Stomach (tissue), 9 donors: ENCODE measurements around the gene GCHFR. TPM values are rescaled to one million over a fixed set of nuclear protein-coding genes. Genes with fewer than 3 reads are reported as not detected.
A peak's percentile ranks its signal among the peaks of the same experiment; 100 is the strongest.

Experiments
- DNase-seq, 2 donors: peaks; one replicate each; pipeline versions ENCODE4 v3.0.0 to v3.0.0-alpha.2; 2013 to 2019
- H3K27ac ChIP-seq, 5 donors: fragments of 200-600 bp in 4 of 5; sonication (generic) in 4 of 5; one replicate each; pipeline ENCODE4 v1.5.1; 2013 to 2019; ENCODE audit warnings: mild to moderate bottlenecking in 1 of 5, moderate library complexity in 1 of 5
- H3K27me3 ChIP-seq, 3 donors: fragments of 200-600 bp; sonication (generic); one replicate each; pipeline ENCODE4 v1.5.1; 2017 to 2019; ENCODE audit warnings: mixed run types in 1 of 3
- H3K36me3 ChIP-seq, 4 donors: fragments of 200-600 bp; sonication (generic); 1 replicate in 3 of 4; 2 replicates in 1 of 4; pipeline ENCODE4 v1.5.1; 2016 to 2019
- H3K4me1 ChIP-seq, 4 donors: fragments of 200-600 bp; sonication (generic); one replicate each; pipeline ENCODE4 v1.5.1; 2016 to 2019
- H3K4me3 ChIP-seq, 4 donors: fragments of 200-600 bp; sonication (generic) in 3 of 4; one replicate each; pipeline ENCODE4 v1.5.1; 2016 to 2019; ENCODE audit warnings: mild to moderate bottlenecking in 1 of 4
- H3K9me3 ChIP-seq, 4 donors: fragments of 200-600 bp; sonication (generic); one replicate each; pipeline ENCODE4 v1.5.1; 2016 to 2019
- EP300 ChIP-seq: sonication (generic); formaldehyde crosslinking; IDR thresholded peaks from one replicate; pipeline ENCODE4 v1.6.1; 2017; ENCODE audit warnings: antibody characterized with exemption
- POLR2A ChIP-seq, 4 donors: fragments of 450-650 bp; IDR thresholded peaks; one replicate each; pipeline ENCODE4 v1.6.1; 2016; ENCODE audit warnings: antibody characterized with exemption in 4 of 4, control low read depth in 2 of 4, mild to moderate bottlenecking in 1 of 4, moderate library complexity in 1 of 4
- POLR2AphosphoS5 ChIP-seq, 3 donors: sonication (generic); formaldehyde crosslinking; IDR thresholded peaks; one replicate each; pipeline ENCODE4 v1.6.1; 2016; ENCODE audit warnings: antibody characterized with exemption in 3 of 3
- WGBS, 5 donors: extraction: QIAGEN DNeasy Blood & Tissue Kit in 3 of 5; methylation state at CpG; one replicate each; pipeline versions ENCODE4 v1.1.5 to v1.1.7; 2013 to 2018; 5-methylcytosine and 5-hydroxymethylcytosine counted together
- intact Hi-C: fragments of 100-400 bp; cut with DNase I; formaldehyde crosslinking; loops from one replicate; pipeline ENCODE4 v1.15.1; 2023; ENCODE audit warnings: low total_unique reads
- polyA plus RNA-seq, 3 donors: library from polyadenylated mRNA; stranded (reverse); fragments of 200-250 nt; gene quantifications; one replicate each; pipeline ENCODE4 v1.2.3, GENCODE V29; 2013
- total RNA-seq, 5 donors: library from RNA; depleted of rRNA; stranded (reverse); fragments of >200 nt; gene quantifications; one replicate each; pipeline versions ENCODE4 v1.1.0 to v1.2.3, GENCODE V29; 2014 to 2016
- TF ChIP-seq, protein P1 (sequence below), 7 experiments: fragments of 450-650 bp in 4 of 7; fragments of 200-600 bp in 3 of 7; sonication (generic) in 3 of 7; IDR thresholded peaks; one replicate each; pipeline ENCODE4 v1.5.1; 2016 to 2019; ENCODE audit warnings: antibody characterized with exemption in 7 of 7, control low read depth in 2 of 7, mild to moderate bottlenecking in 1 of 7
- donor health status: healthy with polysubstance abuse.
- donor health status: Bipolar disorder and iron deficiency.
- donor health status: healthy.

GCHFR gene
- total and polyA plus RNA-seq, 8 donors: 1.3 to 37.4 (median 17.5) TPM; not detected in 2

DNA sequence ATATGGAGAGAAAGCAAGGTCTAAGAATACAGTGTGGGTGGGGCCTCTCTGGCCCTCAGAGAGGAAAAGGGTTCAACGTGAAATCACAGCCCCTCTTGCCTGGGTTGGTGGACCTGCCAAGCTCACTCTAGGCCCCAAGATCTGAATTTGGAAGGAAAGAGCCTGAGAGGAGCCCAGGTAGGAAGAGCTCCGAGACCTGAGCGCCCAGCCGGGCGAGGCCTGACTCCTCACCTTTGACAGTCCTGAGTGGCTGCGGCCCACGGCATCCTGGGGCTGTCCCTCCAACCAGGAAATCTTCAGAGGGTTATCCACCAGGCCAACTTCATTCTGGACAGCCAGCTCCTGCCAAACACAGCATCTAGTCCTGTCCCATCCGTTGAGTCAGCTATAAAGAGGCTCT, 9.6 kb downstream of the GCHFR start:
- no peaks in the 10 kb centered on the region for H3K27me3 ChIP-seq
- TF ChIP-seq EP300 (no peak), POLR2AphosphoS5 (IDR thresholded peaks at IDR 0.05) (no peak), POLR2A (IDR thresholded peaks at IDR 0.05) (no peak)
- TF ChIP-seq, protein P1, sequence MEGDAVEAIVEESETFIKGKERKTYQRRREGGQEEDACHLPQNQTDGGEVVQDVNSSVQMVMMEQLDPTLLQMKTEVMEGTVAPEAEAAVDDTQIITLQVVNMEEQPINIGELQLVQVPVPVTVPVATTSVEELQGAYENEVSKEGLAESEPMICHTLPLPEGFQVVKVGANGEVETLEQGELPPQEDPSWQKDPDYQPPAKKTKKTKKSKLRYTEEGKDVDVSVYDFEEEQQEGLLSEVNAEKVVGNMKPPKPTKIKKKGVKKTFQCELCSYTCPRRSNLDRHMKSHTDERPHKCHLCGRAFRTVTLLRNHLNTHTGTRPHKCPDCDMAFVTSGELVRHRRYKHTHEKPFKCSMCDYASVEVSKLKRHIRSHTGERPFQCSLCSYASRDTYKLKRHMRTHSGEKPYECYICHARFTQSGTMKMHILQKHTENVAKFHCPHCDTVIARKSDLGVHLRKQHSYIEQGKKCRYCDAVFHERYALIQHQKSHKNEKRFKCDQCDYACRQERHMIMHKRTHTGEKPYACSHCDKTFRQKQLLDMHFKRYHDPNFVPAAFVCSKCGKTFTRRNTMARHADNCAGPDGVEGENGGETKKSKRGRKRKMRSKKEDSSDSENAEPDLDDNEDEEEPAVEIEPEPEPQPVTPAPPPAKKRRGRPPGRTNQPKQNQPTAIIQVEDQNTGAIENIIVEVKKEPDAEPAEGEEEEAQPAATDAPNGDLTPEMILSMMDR (IDR thresholded peaks at IDR 0.05): no peak
- no peak overlapping the region for H3K4me3 ChIP-seq
- H3K4me1 ChIP-seq: peaks cover 32 to 39% (median 39%) of the 10 kb centered on the region in 4 donors
- DNase-seq: no peak
- intact Hi-C loops: no loop called here
- no peak overlapping the region for H3K27ac ChIP-seq
- no peaks in the 10 kb centered on the region for H3K9me3 ChIP-seq
- peaks cover 53 to 84% (median 81%) of the 10 kb centered on the region in 4 donors for H3K36me3 ChIP-seq
- WGBS, 5 donors: 87 to 95% (median 94%) methylated on average over 6 to 8 of the region's 8 CpGs

DNA sequence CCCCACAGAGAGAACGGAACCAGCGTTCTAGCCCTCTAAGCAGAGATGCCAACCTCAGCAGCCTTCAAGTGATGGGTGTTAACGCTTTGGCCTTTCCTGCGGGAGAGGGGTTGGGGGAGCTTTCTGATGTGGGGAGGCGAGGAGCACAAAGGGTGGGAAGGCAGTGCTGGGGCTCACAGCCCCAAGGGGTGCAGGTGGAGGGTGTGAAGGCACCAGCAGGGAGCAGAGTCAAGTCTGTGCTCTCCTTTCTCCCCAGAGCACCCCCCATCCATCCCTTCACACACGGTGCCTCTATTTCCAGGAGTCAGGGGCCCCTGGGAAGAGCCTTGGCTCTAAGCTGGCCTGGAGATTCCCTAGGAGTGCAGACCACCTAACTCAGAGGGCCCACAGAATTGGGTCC, 10.0 kb downstream of the GCHFR start:
- 89 to 96% (median 95%) methylated on average over 6 of the region's 6 CpGs for WGBS, 5 donors
- no peaks in the 10 kb centered on the region for H3K9me3 ChIP-seq
- DNase-seq: no peak
- TF ChIP-seq POLR2AphosphoS5 (IDR thresholded peaks at IDR 0.05): no peak
- no peak for TF ChIP-seq EP300
- no peak for TF ChIP-seq POLR2A (IDR thresholded peaks at IDR 0.05)
- TF ChIP-seq, protein P1 (IDR thresholded peaks at IDR 0.05): no peak
- H3K36me3 ChIP-seq: peaks cover 57 to 88% (median 85%) of the 10 kb centered on the region in 4 donors
- peaks cover 27 to 35% (median 35%) of the 10 kb centered on the region in 4 donors for H3K4me1 ChIP-seq
- no peaks in the 10 kb centered on the region for H3K27me3 ChIP-seq
- no peak overlapping the region for H3K27ac ChIP-seq
- no peak overlapping the region for H3K4me3 ChIP-seq
- intact Hi-C loops: no loop called here

DNA sequence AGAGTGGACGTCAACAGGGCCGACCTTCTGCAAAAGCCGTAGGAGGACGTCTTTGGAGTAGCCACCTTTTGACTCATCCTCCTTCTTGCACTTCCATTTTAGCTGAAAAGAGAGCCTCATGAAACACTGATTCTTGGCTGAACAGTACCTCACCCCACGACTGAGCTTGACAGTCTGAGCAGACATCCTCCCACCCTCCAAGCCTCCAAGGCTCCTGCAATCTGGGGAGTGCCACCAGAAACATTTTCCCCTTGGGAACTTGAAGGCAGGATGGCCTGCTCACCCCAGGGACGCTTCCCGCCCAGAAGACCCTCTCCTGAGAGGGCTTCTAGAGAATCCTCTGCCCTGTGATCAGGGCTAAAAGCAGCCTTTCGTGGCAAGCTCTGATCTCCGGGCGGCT, 11.1 kb downstream of the GCHFR start:
- DNase-seq: no peak
- Histone ChIP-seq H3K27me3 (no peaks in the 10 kb centered on the region), H3K36me3 (peaks cover 67 to 99% (median 96%) of the 10 kb centered on the region in 4 donors), H3K9me3 (no peaks in the 10 kb centered on the region), H3K4me3 (no peak overlapping the region), H3K27ac (no peak overlapping the region), H3K4me1 (peaks cover 16 to 24% (median 24%) of the 10 kb centered on the region in 4 donors)
- WGBS, 5 donors: 91 to 96% (median 94%) methylated on average over 10 of the region's 10 CpGs
- TF ChIP-seq EP300: no peak
- TF ChIP-seq, protein P1 (IDR thresholded peaks at IDR 0.05): no peak
- no peak for TF ChIP-seq POLR2A (IDR thresholded peaks at IDR 0.05)
- TF ChIP-seq POLR2AphosphoS5 (IDR thresholded peaks at IDR 0.05): no peak
- intact Hi-C loops: no loop called here

DNA sequence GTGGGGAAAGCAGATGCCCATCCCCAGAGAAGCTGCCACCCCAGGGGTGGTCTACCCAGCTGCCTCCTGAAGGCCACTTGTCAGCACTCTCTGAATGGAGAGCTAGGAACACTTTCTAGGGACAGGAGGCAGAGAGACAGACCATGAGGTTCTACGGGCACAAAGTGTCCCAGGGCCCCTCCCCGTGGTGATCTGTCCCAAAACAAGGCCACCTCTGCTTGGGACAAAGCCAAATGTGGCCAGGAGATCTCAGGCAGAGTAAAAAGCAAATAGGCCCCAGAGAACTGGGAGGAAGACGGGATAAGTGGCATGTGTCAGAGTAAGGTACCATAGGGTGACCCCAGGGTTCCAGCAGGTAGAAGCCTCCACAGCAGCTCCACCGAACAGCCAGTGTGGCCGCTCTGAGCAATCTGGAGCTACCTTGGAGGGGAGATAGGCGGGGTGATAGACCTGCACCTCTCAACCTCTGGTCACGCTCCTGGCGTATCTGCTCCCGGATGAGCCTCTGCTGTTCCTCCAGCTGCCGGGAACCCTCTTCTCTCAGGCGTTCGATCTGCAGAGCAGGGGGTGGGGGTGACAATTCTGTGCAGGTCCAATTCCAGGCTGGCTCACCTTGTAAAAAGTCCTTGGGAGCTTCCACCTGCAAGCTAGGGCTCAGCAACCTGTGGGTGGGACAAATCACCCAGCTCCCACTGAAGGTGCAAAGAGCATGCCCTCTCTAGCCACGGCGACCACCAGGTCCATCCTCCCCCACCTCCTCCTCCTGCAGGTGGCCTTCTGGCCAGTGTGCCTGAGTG, 12.1 kb downstream of the GCHFR start:
- Histone ChIP-seq H3K27ac (peak overlapping the region in 4 of 5 donors; percentile 30 to 74 (median 60)), H3K9me3 (no peaks in the 10 kb centered on the region), H3K4me1 (peaks cover 13 to 17% (median 15%) of the 10 kb centered on the region in 4 donors), H3K4me3 (no peak overlapping the region), H3K27me3 (no peaks in the 10 kb centered on the region), H3K36me3 (peaks cover 67 to 92% (median 91%) of the 10 kb centered on the region in 4 donors)
- WGBS, 5 donors: 67 to 90% (median 80%) methylated on average over 8 to 14 of the region's 14 CpGs
- intact Hi-C loops: no loop called here
- no peak for DNase-seq
- TF ChIP-seq, protein P1 (IDR thresholded peaks at IDR 0.05): no peak
- TF ChIP-seq EP300 (no peak), POLR2AphosphoS5 (IDR thresholded peaks at IDR 0.05) (no peak), POLR2A (IDR thresholded peaks at IDR 0.05) (no peak)
